WTC11 (cell line): ENCODE data around the gene PKIB. TPM values are rescaled to one million over a fixed set of nuclear protein-coding genes. Genes with fewer than 3 reads are reported as not detected.

ENCODE experiments used
- ATAC-seq: fragments of 200-7000 bp; cut with Tn5 transposase; 2 replicates; pipeline ENCODE4 v1.10.0; 2021; ENCODE audit warnings: mild to moderate bottlenecking, moderate library complexity
- CTCF ChIA-PET: fragments of 300-600 bp; sonication (Branson Sonifier 250); formaldehyde crosslinking; loops from one replicate; lab custom pipeline; 2021; ENCODE audit warnings: antibody characterized with exemption; lab: Charles Lee
- POLR2A ChIA-PET: fragments of 350-600 bp; sonication (Branson Sonifier 250); formaldehyde crosslinking; loops from one replicate; lab custom pipeline; 2021; ENCODE audit warnings: antibody characterized with exemption; lab: Charles Lee
- DNase-seq: peaks from one replicate; pipeline ENCODE4 v3.0.0; 2021; ENCODE audit warnings: low spot score
- H3K27ac Mint-ChIP-seq: 2 replicates; pipeline ENCODE4 v1.8.0; 2021; ENCODE audit warnings: mixed read lengths
- H3K27me3 Mint-ChIP-seq: 2 replicates; pipeline ENCODE4 v1.8.0; 2021; ENCODE audit warnings: low read depth, mild to moderate bottlenecking, moderate library complexity, mixed read lengths
- H3K36me3 Mint-ChIP-seq: 2 replicates; pipeline ENCODE4 v1.8.0; 2021; ENCODE audit warnings: mixed read lengths
- H3K4me1 Mint-ChIP-seq: 2 replicates; pipeline ENCODE4 v1.8.0; 2022; ENCODE audit warnings: mixed read lengths
- H3K4me3 Mint-ChIP-seq: 2 replicates; pipeline ENCODE4 v1.8.0; 2021; ENCODE audit warnings: mild to moderate bottlenecking, moderate library complexity, mixed read lengths
- H3K9me3 Mint-ChIP-seq: 2 replicates; pipeline ENCODE4 v1.8.0; 2021; ENCODE audit warnings: mixed read lengths
- AR ChIP-seq: fragments of 250-450 bp; sonication (Bioruptor Pico); IDR thresholded peaks from 2 replicates; pipeline ENCODE4 v1.9.0; 2021; ENCODE audit warnings: mild to moderate bottlenecking
- ARID4B ChIP-seq: sonication (generic); formaldehyde crosslinking; IDR thresholded peaks from 2 replicates; pipeline ENCODE4 v1.8.0; 2023; ENCODE audit warnings: missing genetic modification reagents, mild to moderate bottlenecking, borderline replicate concordance
- ATF6 ChIP-seq: sonication (generic); formaldehyde crosslinking; IDR thresholded peaks from 2 replicates; pipeline ENCODE4 v1.8.1; 2023; ENCODE audit warnings: mild to moderate bottlenecking, missing genetic modification reagents
- CBFB ChIP-seq: sonication (generic); formaldehyde crosslinking; IDR thresholded peaks from 2 replicates; pipeline ENCODE4 v1.8.1; 2022; ENCODE audit warnings: mild to moderate bottlenecking, low read depth, missing genetic modification reagents
- E2F4 ChIP-seq: sonication (generic); formaldehyde crosslinking; IDR thresholded peaks from 2 replicates; pipeline ENCODE4 v1.8.1; 2022; ENCODE audit warnings: low read depth, mild to moderate bottlenecking, moderate library complexity, missing genetic modification reagents, borderline replicate concordance
- E2F5 ChIP-seq: sonication (generic); formaldehyde crosslinking; IDR thresholded peaks from 2 replicates; pipeline ENCODE4 v1.8.1; 2022; ENCODE audit warnings: mild to moderate bottlenecking, moderate library complexity, missing genetic modification reagents
- FOXK1 ChIP-seq: sonication (generic); formaldehyde crosslinking; IDR thresholded peaks from 2 replicates; pipeline ENCODE4 v1.8.0; 2022; ENCODE audit warnings: mild to moderate bottlenecking, moderate library complexity, missing genetic modification reagents
- GTF2I ChIP-seq: fragments of 250-450 bp; sonication (Bioruptor Pico); conservative IDR thresholded peaks from 2 replicates; pipeline ENCODE4 v1.4.0; 2021; ENCODE audit warnings: mild to moderate bottlenecking
- HMGA2 ChIP-seq: fragments of 250-450 bp; sonication (Bioruptor Pico); IDR thresholded peaks from 2 replicates; pipeline ENCODE4 v1.4.0; 2021; ENCODE audit warnings: mild to moderate bottlenecking, moderate library complexity
- OVOL2 ChIP-seq: fragments of 250-450 bp; sonication (Bioruptor Pico); IDR thresholded peaks from 2 replicates; pipeline ENCODE4 v1.9.0; 2021; ENCODE audit warnings: mild to moderate bottlenecking, borderline replicate concordance
- TCF7 ChIP-seq: sonication (generic); formaldehyde crosslinking; IDR thresholded peaks from 2 replicates; pipeline ENCODE4 v1.8.0; 2022; ENCODE audit warnings: mild to moderate bottlenecking, low read depth, missing genetic modification reagents, moderate library complexity
- TEAD1 ChIP-seq: sonication (generic); formaldehyde crosslinking; IDR thresholded peaks from 2 replicates; pipeline ENCODE4 v1.8.0; 2022; ENCODE audit warnings: mild to moderate bottlenecking, missing genetic modification reagents
- ZNF121 ChIP-seq: sonication (generic); formaldehyde crosslinking; IDR thresholded peaks from 2 replicates; pipeline ENCODE4 v1.8.0; 2023; ENCODE audit warnings: missing genetic modification reagents
- ZNF232 ChIP-seq: sonication (generic); formaldehyde crosslinking; IDR thresholded peaks from 2 replicates; pipeline ENCODE4 v1.8.0; 2022; ENCODE audit warnings: mild to moderate bottlenecking, missing genetic modification reagents
- ZNF317 ChIP-seq: sonication (generic); formaldehyde crosslinking; IDR thresholded peaks from 2 replicates; pipeline ENCODE4 v1.8.1; 2023; ENCODE audit warnings: low read depth, mild to moderate bottlenecking, moderate library complexity, missing genetic modification reagents, borderline replicate concordance
- ZNF423 ChIP-seq: fragments of 250-450 bp; sonication (Bioruptor Pico); IDR thresholded peaks from 2 replicates; pipeline ENCODE4 v2.1.2; 2022; ENCODE audit warnings: mild to moderate bottlenecking, moderate library complexity
- ZNF425 ChIP-seq: fragments of 250-450 bp; sonication (Bioruptor Pico); conservative IDR thresholded peaks from 2 replicates; pipeline ENCODE4 v1.9.0; 2021; ENCODE audit warnings: mild to moderate bottlenecking
- ZSCAN18 ChIP-seq: fragments of 250-450 bp; sonication (Bioruptor Pico); IDR thresholded peaks from 2 replicates; pipeline ENCODE4 v2.1.2; 2022; ENCODE audit warnings: mild to moderate bottlenecking, moderate library complexity
- total RNA-seq: library from RNA; stranded (reverse); gene quantifications from 3 replicates; pipeline ENCODE4 v1.2.3, GENCODE V29; 2021
- TF ChIP-seq, protein P1 (sequence below): fragments of 250-450 bp; sonication (Bioruptor Pico); IDR thresholded peaks from 2 replicates; pipeline ENCODE4 v1.9.0; 2021; ENCODE audit warnings: mild to moderate bottlenecking

Gene PKIB
- total RNA-seq, 1 experiment from 2014 or later, result 26.4 TPM

- TF ChIP-seq ZNF423, result no peak
- TF ChIP-seq ARID4B (CRISPR knock-in tag), result no peak
These were observed 68.6 kb downstream of the PKIB start (continued) for GRCh38 chr6:122678841-122679240.

DNA sequence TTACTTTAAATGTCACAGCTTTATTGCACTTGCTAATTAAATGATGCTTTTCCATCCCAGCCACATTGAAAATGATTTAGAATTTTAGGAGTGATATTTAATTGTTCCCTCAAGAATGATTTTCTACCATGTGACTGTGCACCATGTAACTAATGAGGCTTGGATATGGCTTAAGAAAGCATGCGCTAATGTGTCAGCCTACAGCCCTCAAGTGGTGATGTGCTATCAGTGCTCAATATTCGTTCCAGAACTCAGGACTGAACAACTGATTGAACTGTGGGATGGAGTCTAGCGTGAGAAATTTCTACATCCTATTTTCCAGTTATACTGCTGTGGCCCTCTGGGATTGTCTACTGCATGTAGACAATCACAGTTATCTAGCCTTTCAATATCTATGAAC, 71.5 kb downstream of the PKIB start:
- ChIA-PET CTCF (no interaction called here), POLR2A (no interaction called here)
- H3K4me3 Mint-ChIP-seq, result no peak overlapping the region
- H3K9me3 Mint-ChIP-seq, result peaks cover 4% of the 10 kb centered on the region; the same call in 1 of the 2 replicates
- TF ChIP-seq E2F4 (CRISPR knock-in tag) (no peak), TCF7 (CRISPR knock-in tag) (no peak), CBFB (CRISPR knock-in tag) (no peak), FOXK1 (no peak), TEAD1 (no peak), AR (no peak), OVOL2 (CRISPR knock-in tag) (no peak), GTF2I (CRISPR knock-in tag) (no peak), ATF6 (CRISPR knock-in tag) (no peak), ZSCAN18 (CRISPR knock-in tag) (no peak), HMGA2 (CRISPR knock-in tag) (no peak), E2F5 (no peak), ZNF317 (CRISPR knock-in tag) (no peak), ZNF425 (no peak), ZNF232 (CRISPR knock-in tag) (no peak), ZNF121 (CRISPR knock-in tag) (no peak)
- TF ChIP-seq, protein P1, sequence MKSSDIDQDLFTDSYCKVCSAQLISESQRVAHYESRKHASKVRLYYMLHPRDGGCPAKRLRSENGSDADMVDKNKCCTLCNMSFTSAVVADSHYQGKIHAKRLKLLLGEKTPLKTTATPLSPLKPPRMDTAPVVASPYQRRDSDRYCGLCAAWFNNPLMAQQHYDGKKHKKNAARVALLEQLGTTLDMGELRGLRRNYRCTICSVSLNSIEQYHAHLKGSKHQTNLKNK (CRISPR knock-in tag), result no peak
- no peaks in the 10 kb centered on the region for H3K4me1 Mint-ChIP-seq
- H3K27ac Mint-ChIP-seq, result no peak overlapping the region
- H3K36me3 Mint-ChIP-seq, result no peaks in the 10 kb centered on the region
- no peaks in the 10 kb centered on the region for H3K27me3 Mint-ChIP-seq
- no peak for ATAC-seq
- no peak for DNase-seq
